Neural progenitor cell (in vitro differentiated cells): Measurements from ENCODE around the gene BCAS4.

Source experiments
- EZH2 ChIP-seq: fragments of 200-600 bp; sonication (generic); IDR thresholded peaks from 2 replicates; pipeline ENCODE4 v1.6.1; 2017; ENCODE audit warnings: antibody characterized with exemption, mild to moderate bottlenecking, moderate library complexity
- TF ChIP-seq, protein P1 (sequence below): fragments of 200-600 bp; sonication (generic); IDR thresholded peaks from 2 replicates; pipeline ENCODE4 v1.5.1; 2017; ENCODE audit warnings: antibody characterized with exemption, mild to moderate bottlenecking

DNA sequence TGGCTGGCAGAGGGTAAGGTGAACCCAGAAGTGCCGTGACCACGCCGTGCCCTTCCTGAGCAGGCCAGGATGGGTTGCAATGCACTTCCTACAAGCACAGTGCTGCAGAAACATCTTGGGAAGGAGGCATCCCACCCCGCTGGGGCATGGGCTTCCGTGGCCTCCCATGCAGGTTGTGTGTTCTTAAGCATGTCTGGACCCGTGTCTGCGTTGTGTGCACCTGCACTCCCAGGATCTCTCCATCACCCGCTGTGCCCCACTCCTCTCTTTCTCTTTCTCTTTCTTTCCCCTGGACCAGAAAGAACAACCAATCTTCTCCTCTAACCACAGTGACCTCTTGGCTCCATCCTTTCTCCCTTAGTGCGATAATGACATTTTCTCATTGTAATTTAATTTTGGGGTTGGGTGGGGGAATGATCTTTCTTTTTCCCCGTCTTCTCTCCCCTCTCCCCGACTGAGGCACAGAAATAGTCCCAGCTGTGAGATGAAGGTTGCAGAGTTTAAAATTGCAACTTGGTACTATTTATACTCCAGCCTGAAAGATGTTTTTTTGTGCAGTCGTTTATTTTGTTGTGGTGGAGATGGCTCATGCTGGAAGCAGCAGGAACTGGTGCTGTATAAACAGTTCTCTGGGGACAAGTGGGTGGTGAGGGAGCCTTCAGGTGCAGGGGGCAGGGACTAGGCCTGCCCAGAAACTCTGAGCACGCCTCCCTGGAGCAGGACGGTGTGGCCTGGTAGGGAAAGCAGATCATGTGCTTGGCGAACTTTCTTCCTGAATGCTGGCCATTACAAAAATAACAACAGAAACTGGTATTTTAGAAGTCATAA is 20.5 kb downstream of the BCAS4 start:
- TF ChIP-seq, protein P1, sequence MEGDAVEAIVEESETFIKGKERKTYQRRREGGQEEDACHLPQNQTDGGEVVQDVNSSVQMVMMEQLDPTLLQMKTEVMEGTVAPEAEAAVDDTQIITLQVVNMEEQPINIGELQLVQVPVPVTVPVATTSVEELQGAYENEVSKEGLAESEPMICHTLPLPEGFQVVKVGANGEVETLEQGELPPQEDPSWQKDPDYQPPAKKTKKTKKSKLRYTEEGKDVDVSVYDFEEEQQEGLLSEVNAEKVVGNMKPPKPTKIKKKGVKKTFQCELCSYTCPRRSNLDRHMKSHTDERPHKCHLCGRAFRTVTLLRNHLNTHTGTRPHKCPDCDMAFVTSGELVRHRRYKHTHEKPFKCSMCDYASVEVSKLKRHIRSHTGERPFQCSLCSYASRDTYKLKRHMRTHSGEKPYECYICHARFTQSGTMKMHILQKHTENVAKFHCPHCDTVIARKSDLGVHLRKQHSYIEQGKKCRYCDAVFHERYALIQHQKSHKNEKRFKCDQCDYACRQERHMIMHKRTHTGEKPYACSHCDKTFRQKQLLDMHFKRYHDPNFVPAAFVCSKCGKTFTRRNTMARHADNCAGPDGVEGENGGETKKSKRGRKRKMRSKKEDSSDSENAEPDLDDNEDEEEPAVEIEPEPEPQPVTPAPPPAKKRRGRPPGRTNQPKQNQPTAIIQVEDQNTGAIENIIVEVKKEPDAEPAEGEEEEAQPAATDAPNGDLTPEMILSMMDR, result no peak
- TF ChIP-seq EZH2, result no peak
